HPDE6-E6E7 (cell line): Measurements from ENCODE around the gene FKBP3.
"Not testable (repeated sequence)": the region's sequence is repeated elsewhere in the genome, so short reads cannot be mapped to it uniquely, and the experiment has no call there.

Experiments
- DNase-seq: peaks from one replicate; pipeline ENCODE4 v3.0.0; 2011; ENCODE audit warnings: missing footprints; ENCODE audit errors: extremely low spot score

FKBP3 gene

DNA sequence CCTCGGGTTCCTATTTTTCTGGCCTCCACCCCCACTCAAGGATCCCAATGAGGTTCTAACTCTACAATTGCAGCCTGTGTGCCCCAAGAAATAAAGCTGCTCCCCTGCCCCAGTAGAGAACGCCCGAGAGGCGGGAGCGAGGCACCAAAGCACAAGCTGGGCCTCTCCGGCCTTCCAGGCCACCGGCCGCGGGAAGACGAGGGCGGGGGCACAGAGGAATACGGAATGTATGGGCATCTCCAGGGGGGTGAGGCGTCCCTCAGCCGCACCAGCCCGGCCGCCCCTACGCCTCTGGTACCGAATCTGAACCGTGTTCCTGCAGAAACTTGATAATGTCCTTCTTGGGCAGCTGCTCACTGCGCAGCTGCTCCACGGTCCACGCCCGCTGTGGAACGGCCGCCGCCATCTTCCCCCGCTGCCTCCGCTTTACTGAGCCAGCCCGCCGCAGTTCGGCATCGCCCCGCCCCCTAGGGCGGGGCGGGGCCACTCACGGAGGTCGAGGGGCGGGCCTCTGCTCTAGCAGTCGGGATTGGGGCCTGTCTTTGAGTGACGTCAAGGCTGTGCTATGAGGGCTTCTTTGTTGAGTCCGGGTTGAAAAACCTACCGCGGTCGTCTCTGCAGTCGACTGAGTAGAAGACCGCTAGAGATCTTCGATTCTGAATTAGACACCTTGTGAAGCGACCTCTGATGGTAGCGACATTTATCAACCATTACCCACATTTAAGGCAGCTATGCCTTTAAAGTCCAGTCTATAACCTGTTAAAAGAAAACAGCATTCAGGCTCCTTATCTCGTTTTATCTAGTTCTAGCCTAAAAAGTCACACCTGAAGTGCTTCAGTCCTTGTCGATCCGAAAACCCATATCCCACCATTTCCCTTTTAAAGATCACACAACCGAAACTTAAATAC, at the start of gene FKBP3:
Gene FKBP3 (minus strand): TSS at position 431 of the 908 bp plus-strand sequence. CDS start 25 bp downstream, at position 406.
- peak; percentile 99 for DNase-seq

GRCh38 chr14:45181806-45182205, 47.5 kb upstream of the FKBP3 start:
- DNase-seq, result no peak

- DNase-seq, result peak; percentile 4
Measured at GRCh38 chr14:45181329-45181728, 47.0 kb upstream of the FKBP3 start.

DNA sequence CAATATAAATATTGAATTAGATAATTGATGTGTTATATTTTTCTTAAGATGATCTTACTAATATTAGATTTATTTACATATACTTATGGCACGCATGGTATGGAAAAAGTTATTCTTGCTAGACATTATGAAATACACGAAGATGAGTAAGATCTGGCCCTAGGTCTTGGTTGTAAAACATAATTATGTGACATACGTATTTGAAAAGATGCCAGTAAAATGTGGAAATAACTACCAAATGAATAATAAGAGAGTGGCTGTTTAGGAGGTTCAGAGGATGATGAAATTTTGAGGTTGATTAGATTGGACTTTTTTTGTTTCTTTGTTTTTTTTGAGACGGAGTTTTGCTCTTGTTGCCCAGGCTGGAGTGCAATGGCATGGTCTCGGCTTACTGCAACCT, 42.8 kb upstream of the FKBP3 start:
- peak; percentile 21 for DNase-seq

DNA sequence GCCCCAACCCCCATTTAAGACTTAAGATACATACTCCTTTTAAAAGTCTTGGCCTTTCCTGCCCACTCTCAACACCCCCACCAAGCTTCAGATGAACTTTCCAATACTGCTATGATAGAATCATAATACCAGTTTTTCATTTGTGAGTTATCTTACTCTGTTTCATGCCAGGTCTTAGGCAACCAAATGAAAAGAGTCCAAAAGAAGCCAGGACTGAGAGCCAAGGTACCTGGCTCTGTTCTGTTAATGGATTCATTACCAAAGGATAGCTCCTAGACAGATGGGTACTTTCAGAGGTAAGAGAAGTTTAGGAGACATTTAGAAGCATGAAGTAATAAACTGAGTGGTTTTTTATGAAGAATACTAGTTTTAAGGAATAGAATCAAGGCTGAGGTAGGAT, 35.6 kb upstream of the FKBP3 start:
- no peak for DNase-seq

DNA sequence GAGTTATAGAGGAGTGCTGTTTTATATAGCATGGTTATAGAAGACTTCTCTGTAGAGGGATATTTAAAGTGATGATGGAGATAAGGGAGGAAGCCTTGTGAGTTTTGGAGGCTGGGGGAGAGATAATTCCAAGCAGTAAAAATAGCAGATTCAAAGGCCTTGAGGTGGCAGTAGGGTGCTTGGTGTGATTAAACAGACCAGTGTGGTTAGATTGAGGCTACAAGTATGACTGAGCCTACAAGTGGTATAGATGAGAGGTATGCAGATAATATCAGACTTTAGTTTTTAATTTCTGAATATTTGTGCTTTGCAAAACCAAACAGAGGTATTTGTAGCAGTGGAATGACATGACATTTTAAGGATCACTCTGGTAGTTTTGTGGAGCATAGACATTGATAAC, 21.8 kb upstream of the FKBP3 start:
- DNase-seq, result no peak

DNA sequence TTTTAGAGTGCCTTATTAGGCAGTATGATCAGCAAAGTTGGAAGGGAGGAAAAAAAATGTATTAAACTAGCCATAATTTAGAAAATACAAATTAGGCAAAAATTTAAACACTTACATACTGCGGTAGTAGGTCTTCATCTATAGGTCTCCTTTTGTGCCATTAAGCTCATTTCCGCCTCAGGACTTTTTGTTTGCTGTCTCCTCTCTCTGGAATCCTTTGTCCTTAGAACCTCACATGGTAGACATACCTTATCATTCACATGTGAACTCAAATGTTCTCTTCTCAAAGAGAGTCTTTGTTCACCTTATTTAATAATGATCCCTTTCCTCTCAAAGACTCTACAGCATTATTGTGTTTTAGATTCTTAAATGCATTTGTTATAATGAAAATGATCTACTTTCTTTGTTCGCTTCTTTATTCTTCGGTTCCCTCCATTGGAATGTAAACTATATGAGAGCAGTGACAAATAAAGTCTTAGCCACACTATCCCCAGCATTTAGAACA, 16.2 kb upstream of the FKBP3 start:
- DNase-seq, result no peak

DNA sequence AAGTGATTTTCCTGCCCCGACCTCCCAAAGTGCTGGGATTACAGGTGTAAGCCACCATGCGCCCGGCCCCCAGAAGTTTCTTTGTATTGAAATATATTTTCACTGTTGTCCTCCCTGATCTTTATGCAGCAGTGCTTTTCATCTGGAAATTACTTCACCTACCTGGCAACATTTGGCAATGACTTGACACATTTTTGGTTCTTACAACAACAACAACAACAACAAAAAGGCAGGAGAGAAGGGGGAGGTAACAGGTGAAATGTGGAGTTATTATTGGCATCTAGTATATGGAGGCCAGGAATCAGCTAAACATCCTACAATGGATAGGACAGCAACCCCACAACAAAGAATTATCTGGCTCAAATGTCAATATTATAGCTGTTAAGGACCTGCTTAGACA, 15.3 kb upstream of the FKBP3 start:
- no peak for DNase-seq

DNA sequence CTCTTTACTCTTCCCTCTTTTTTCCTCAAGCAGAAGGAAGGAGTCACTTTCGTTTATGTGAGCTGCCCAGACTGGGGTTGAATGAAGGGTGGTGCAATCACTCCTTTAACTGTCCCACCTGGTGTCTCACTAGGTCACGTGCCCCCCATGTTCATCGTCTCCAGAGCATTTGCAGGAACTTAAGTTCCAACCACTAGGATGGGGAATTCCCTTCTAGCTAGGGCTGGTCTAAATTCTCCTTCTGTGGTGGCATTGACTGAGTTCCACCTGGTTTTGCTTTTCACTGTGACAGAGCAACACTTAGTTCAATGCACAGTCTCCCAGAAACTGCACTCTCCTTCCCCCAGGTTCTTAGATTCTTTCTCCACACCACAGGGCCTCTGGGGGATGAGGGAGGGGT, 10.9 kb upstream of the FKBP3 start:
- no peak for DNase-seq

DNA sequence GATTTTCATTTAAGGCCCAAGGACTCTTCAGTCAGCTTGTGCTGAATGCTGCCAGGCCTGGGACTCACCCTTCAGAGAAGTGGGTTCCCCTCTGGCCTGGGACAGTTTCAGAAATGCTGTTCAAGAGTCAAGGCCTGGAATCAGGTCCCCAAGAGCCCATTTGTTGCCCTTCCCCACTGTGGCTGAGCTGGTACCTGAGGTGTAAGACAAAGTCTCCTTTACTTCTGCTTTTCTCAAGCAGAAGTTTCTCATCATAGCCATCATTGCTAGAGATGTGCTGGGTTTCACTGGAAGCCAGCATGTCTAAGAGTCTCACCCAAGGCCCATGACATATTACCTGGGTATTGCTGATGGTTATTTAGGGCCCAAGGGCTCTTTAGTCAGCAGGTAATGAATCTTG, 10.4 kb upstream of the FKBP3 start:
- no peak for DNase-seq

GRCh38 chr14:45142083-45142482, 7.8 kb upstream of the FKBP3 start:
- DNase-seq, result not testable (repeated sequence)

- DNase-seq, result no peak
Measured at GRCh38 chr14:45140661-45141187, 6.4 kb upstream of the FKBP3 start.

DNA sequence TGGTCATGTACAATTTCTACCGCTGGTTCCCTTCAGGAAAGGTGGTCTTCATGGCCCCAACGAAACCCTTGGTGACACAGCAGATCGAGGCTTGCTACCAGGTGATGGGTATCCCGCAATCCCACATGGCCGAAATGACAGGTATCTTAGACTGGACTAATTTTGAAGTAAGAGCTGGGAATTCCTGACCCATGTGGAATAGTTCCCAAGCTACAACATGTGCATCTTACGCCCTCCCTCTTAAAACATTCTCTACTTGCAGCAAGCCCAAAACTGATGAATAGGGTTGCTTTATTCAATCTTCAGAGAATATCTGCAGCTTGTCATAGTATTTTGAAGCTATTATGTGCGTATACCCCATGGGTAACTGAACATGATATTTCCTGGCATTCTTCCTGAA, 2.1 kb upstream of the FKBP3 start:
- DNase-seq, result no peak

GRCh38 chr14:45135659-45136395, 1.5 kb upstream of the FKBP3 start, which contains the start of gene FANCM:
Gene FANCM (plus strand): TSS chr14:45135930. CDS start chr14:45136032, 102 bp downstream.
- peak; percentile 87 for DNase-seq

- DNase-seq, result no peak
Measured at GRCh38 chr14:45135156-45135555, 875 bp upstream of the FKBP3 start.

- DNase-seq, result no peak
Measured at GRCh38 chr14:45133683-45134050, 614 bp downstream of the FKBP3 start.

DNA sequence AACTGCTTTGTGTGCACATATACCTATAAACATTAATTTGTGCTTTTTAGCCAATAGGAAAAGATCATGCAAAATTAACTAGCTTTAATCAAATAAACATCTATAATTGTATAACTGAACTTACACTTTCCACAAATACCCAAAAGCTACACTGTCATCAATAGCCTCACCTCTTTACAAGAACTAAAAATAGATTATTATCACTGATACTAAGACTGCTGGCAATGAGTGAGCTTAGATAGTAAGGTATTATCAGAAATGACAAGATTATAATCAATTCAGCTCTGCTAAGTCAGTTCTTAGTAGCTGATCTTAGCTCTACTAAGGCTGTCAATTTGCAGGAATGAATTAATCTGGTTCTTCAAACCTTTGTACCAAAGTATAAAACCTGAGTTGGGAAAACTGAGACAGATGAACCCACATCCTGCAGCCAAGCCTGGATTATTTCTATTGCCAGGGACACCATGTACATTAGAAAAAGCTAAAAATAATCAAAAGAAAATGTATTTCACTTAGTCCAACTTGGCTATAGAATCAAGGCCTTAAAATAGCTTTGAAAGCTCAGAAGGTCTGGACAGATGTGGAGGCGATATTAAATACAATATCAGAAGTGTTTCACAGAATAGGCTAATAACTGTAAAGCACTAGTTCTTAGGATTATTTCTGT, 5.2 kb downstream of the FKBP3 start:
- DNase-seq, result no peak

DNA sequence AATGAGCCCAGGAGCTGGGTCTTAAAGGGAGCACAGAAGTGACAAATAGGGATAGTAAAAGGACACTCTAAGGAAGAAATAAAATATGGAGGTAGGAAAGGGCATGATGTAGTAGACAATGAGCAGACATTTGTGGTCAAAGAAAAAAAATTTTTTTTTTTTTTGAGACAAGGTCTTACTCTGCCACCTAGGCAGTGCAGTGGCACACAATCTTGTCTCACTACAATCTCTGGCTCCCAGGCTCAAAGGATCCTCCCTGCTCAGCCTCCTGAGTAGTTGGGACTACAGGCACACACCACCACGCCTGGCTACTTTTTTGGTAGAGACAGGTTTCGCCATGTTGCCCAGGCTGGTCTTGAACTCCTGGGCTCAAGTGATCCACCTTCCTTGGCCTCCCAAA, 8.5 kb downstream of the FKBP3 start:
- DNase-seq, result no peak

DNA sequence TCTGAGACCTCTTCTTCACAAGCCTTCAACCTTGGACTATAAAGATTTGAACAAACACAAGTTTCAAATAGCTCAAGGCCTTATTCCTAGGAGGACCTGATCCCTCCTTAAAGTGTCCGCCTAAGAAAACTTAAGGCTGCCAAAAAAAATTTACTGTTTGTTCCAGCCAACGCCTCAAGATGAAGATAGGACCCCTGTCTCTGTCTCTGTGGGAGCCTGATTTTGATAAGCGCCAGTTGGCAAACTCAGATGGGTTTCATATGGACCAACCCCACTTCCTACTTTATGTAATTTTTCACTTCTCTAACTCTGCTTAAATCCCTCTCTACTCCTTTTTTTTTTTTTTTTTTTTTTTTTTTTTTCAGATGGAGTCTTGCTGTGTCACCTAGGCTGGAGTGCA, 11.0 kb downstream of the FKBP3 start:
- no peak for DNase-seq

- DNase-seq, result no peak
Measured at GRCh38 chr14:45120096-45120495, 14.2 kb downstream of the FKBP3 start.

- no peak for DNase-seq
Measured at GRCh38 chr14:45118594-45118993, 15.7 kb downstream of the FKBP3 start.

DNA sequence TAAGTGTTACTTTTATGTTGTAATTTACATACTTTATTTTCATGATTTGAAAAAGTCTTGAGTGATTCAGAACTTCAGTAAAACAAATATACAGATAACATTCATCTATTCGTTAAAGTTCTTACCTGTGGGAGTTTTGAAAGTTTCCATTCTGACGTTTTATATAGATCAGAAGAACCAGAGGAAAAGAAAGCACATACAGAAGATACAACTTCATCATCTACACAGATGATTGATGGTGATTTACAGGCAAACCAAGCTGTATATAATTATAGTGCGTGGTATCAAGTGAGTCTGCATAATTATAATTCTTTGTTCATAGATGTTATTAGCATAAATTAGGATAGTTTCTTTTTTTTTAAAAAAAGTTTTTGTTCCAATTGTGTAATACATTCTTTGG, 20.0 kb downstream of the FKBP3 start:
- DNase-seq, result no peak
